H1 (cell line): ENCODE results near the gene RELN. TPM values are rescaled to one million over a fixed set of nuclear protein-coding genes. Genes with fewer than 3 reads are reported as not detected.

Experiments
- CTCF ChIA-PET: fragments of 300-600 bp; sonication (Branson Sonifier 250); formaldehyde crosslinking; loops from one replicate; lab custom pipeline; 2021; ENCODE audit not compliant: partially characterized antibody; lab: Charles Lee
- POLR2A ChIA-PET: fragments of 300-600 bp; sonication (Branson Sonifier 250); formaldehyde crosslinking; loops from one replicate; lab custom pipeline; 2021; ENCODE audit warnings: inconsistent platforms; ENCODE audit not compliant: partially characterized antibody; lab: Charles Lee
- DNase-seq, 2 experiments: peaks; one replicate each; pipeline versions ENCODE4 v3.0.0 to v3.0.0-alpha.2; 2010 to 2022; ENCODE audit warnings: low spot score in 2 of 2, low read depth in 1 of 2, mixed read lengths in 1 of 2
- FAIRE-seq: peaks from 2 replicates; lab custom pipeline; 2011; peaks lifted over from hg19 to GRCh38; lab: Jason Lieb, UNC
- H2AFZ ChIP-seq: 2 replicates; pipeline ENCODE4 v1.8.1; 2012; ENCODE audit warnings: low read length, inconsistent platforms
- H2AK5ac ChIP-seq: 2 replicates; pipeline ENCODE4 v1.6.1; 2013; ENCODE audit warnings: low read depth, low read length
- H2BK120ac ChIP-seq: replicated peaks from 2 replicates; pipeline ENCODE3; 2013; ENCODE audit warnings: low read depth, low read length, inconsistent platforms
- H2BK12ac ChIP-seq: 2 replicates; pipeline ENCODE4 v1.6.1; 2013; ENCODE audit warnings: low read depth, low read length
- H2BK15ac ChIP-seq: 2 replicates; pipeline ENCODE4 v1.6.1; 2013; ENCODE audit warnings: low read length
- H2BK20ac ChIP-seq: 2 replicates; pipeline ENCODE4 v1.6.1; 2013; ENCODE audit warnings: low read length
- H2BK5ac ChIP-seq: 2 replicates; pipeline ENCODE4 v1.6.1; 2013; ENCODE audit warnings: low read depth, low read length
- H3K14ac ChIP-seq: 2 replicates; pipeline ENCODE4 v1.6.1; 2013; ENCODE audit warnings: inconsistent platforms; ENCODE audit not compliant: insufficient read length
- H3K18ac ChIP-seq: 2 replicates; pipeline ENCODE4 v1.6.1; 2013; ENCODE audit warnings: low read length; ENCODE audit errors: extremely low read depth
- H3K23ac ChIP-seq: 2 replicates; pipeline ENCODE4 v1.6.1; 2013; ENCODE audit warnings: inconsistent platforms; ENCODE audit not compliant: insufficient read length
- H3K23me2 ChIP-seq: 2 replicates; pipeline ENCODE4 v1.6.1; 2013; ENCODE audit warnings: low read depth, low read length
- H3K27ac ChIP-seq: 2 replicates; pipeline ENCODE4 v1.6.1; 2011; ENCODE audit warnings: low read depth, low read length, inconsistent platforms
- H3K27me3 ChIP-seq, 4 experiments: replicated peaks in 1 of 4; 1 replicate in 1 of 4; 2 replicates in 3 of 4; pipeline versions ENCODE4 v1.6.1 to v1.8.1; 2011 to 2013; ENCODE audit warnings: low read length in 3 of 4, mild to moderate bottlenecking in 3 of 4, inconsistent platforms in 2 of 4, mixed read lengths in 2 of 4, moderate library complexity in 1 of 4; ENCODE audit not compliant: control insufficient read depth in 3 of 4, insufficient read depth in 3 of 4; ENCODE audit errors: extremely low read depth in 1 of 4
- H3K36me3 ChIP-seq, 4 experiments: 2 replicates each; pipeline versions ENCODE4 v1.6.1 to v1.8.1; 2011 to 2013; ENCODE audit warnings: mild to moderate bottlenecking in 4 of 4, low read length in 3 of 4, moderate library complexity in 2 of 4, control low read depth in 1 of 4, inconsistent platforms in 1 of 4; ENCODE audit not compliant: insufficient read depth in 4 of 4, control insufficient read depth in 2 of 4
- H3K4ac ChIP-seq: replicated peaks from 2 replicates; pipeline ENCODE3; 2013; ENCODE audit warnings: low read length, low read depth, mixed read lengths, inconsistent platforms; ENCODE audit not compliant: insufficient read length
- H3K4me1 ChIP-seq, 4 experiments: replicated peaks in 1 of 4; 1 replicate in 1 of 4; 2 replicates in 3 of 4; pipeline versions ENCODE4 v1.6.1 to v1.8.1; 2011 to 2013; ENCODE audit warnings: low read length in 3 of 4, inconsistent platforms in 2 of 4, mixed read lengths in 1 of 4; ENCODE audit not compliant: insufficient read depth in 4 of 4, control insufficient read depth in 3 of 4
- H3K4me2 ChIP-seq, 2 experiments: 2 replicates each; pipeline versions ENCODE4 v1.6.1 to v1.8.1; 2011 to 2013; ENCODE audit warnings: low read depth in 2 of 2, low read length in 2 of 2, control low read depth in 1 of 2, inconsistent platforms in 1 of 2, mild to moderate bottlenecking in 1 of 2; ENCODE audit not compliant: insufficient read depth in 1 of 2
- H3K4me3 ChIP-seq, 4 experiments: fragments of 200-600, 300-600 bp in 1 of 4; sonication (generic), shearing (Covaris generic), sonication (Bioruptor Twin) in 1 of 4; 2 replicates each; pipeline versions ENCODE4 v1.5.1 to v1.8.1; 2011 to 2016; ENCODE audit warnings: low read length in 4 of 4, low read depth in 3 of 4, control low read depth in 2 of 4, inconsistent platforms in 2 of 4, mild to moderate bottlenecking in 2 of 4, mixed read lengths in 1 of 4, moderate library complexity in 1 of 4; ENCODE audit not compliant: insufficient read depth in 2 of 4; ENCODE audit errors: extremely low read depth in 1 of 4
- H3K56ac ChIP-seq: replicated peaks from 2 replicates; pipeline ENCODE3; 2013; ENCODE audit warnings: low read depth, mild to moderate bottlenecking, mixed read lengths, low read length, inconsistent platforms; ENCODE audit not compliant: insufficient read length
- H3K79me1 ChIP-seq: 2 replicates; pipeline ENCODE4 v1.6.1; 2013; ENCODE audit warnings: low read depth, low read length, control low read depth
- H3K79me2 ChIP-seq, 2 experiments: 2 replicates each; pipeline versions ENCODE4 v1.6.1 to v1.8.1; 2012 to 2013; ENCODE audit warnings: low read length in 2 of 2, mild to moderate bottlenecking in 2 of 2, inconsistent platforms in 1 of 2; ENCODE audit not compliant: insufficient read depth in 2 of 2, control insufficient read depth in 1 of 2
- H3K9ac ChIP-seq, 4 experiments: replicated peaks in 1 of 4; 1 replicate in 1 of 4; 2 replicates in 3 of 4; pipeline versions ENCODE4 v1.6.1 to v1.8.1; 2011 to 2013; ENCODE audit warnings: low read depth in 3 of 4, low read length in 3 of 4, control low read depth in 2 of 4, mild to moderate bottlenecking in 2 of 4, moderate library complexity in 2 of 4, inconsistent platforms in 1 of 4; ENCODE audit errors: extremely low read depth in 1 of 4
- H3K9me3 ChIP-seq, 2 experiments: 2 replicates each; pipeline versions ENCODE4 v1.6.1 to v1.8.1; 2012 to 2013; ENCODE audit warnings: mild to moderate bottlenecking in 2 of 2, moderate library complexity in 2 of 2, control low read depth in 1 of 2, inconsistent platforms in 1 of 2, low read depth in 1 of 2, low read length in 1 of 2, mixed read lengths in 1 of 2; ENCODE audit not compliant: insufficient read depth in 2 of 2
- H4K20me1 ChIP-seq, 2 experiments: replicated peaks in 1 of 2; 2 replicates each; pipeline versions ENCODE3 to v1.8.1; 2011 to 2013; ENCODE audit warnings: inconsistent platforms in 2 of 2, low read length in 2 of 2, mild to moderate bottlenecking in 1 of 2; ENCODE audit not compliant: insufficient read depth in 2 of 2, control insufficient read depth in 1 of 2
- H4K5ac ChIP-seq: 2 replicates; pipeline ENCODE4 v1.6.1; 2013; ENCODE audit warnings: low read length, low read depth, mixed read lengths, inconsistent platforms; ENCODE audit not compliant: insufficient read length
- H4K8ac ChIP-seq: 2 replicates; pipeline ENCODE4 v1.8.0; 2013; ENCODE audit warnings: mild to moderate bottlenecking, moderate library complexity, low read length, inconsistent platforms; ENCODE audit not compliant: insufficient read depth; ENCODE audit errors: extremely low read depth
- H4K91ac ChIP-seq: replicated peaks from 2 replicates; pipeline ENCODE3; 2013; ENCODE audit warnings: low read length, mixed read lengths, inconsistent platforms; ENCODE audit not compliant: insufficient read length
- EP300 ChIP-seq, 2 experiments: IDR thresholded peaks; 1 replicate in 1 of 2; 2 replicates in 1 of 2; pipeline ENCODE4 v1.6.1; 2011 to 2012; ENCODE audit warnings: low read depth in 2 of 2, low read length in 2 of 2, mild to moderate bottlenecking in 2 of 2, borderline replicate concordance in 1 of 2, inconsistent platforms in 1 of 2, moderate library complexity in 1 of 2
- GABPA ChIP-seq: IDR thresholded peaks from 2 replicates; pipeline ENCODE4 v1.6.1; 2011; ENCODE audit warnings: mild to moderate bottlenecking, low read length, moderate library complexity, borderline replicate concordance; ENCODE audit not compliant: insufficient read depth
- GTF2F1 ChIP-seq: IDR thresholded peaks from 2 replicates; pipeline ENCODE4 v1.6.1; 2012; ENCODE audit warnings: low read depth, low read length, improper control_type of control experiment, borderline replicate concordance
- HDAC6 ChIP-seq: IDR thresholded peaks from one replicate; pipeline ENCODE4 v1.7.1; 2012; ENCODE audit warnings: low read depth, mild to moderate bottlenecking, inconsistent platforms, low read length, moderate library complexity
- JUN ChIP-seq: IDR thresholded peaks from 2 replicates; pipeline ENCODE4 v1.6.1; 2011; ENCODE audit warnings: low read depth, mild to moderate bottlenecking, improper control_type of control experiment, low read length
- KDM4A ChIP-seq: IDR thresholded peaks from one replicate; pipeline ENCODE4 v1.7.1; 2012; ENCODE audit warnings: low read depth, mild to moderate bottlenecking, moderate library complexity, low read length, inconsistent platforms; ENCODE audit not compliant: severe bottlenecking
- NANOG ChIP-seq: IDR thresholded peaks from 2 replicates; pipeline ENCODE4 v1.6.1; 2011; ENCODE audit warnings: low read length, low read depth, mild to moderate bottlenecking, inconsistent platforms; ENCODE audit not compliant: insufficient read depth, poor library complexity, severe bottlenecking
- TAF7 ChIP-seq: optimal IDR thresholded peaks from 2 replicates; pipeline ENCODE3; 2011; ENCODE audit warnings: low read depth, mild to moderate bottlenecking, inconsistent platforms, low read length, moderate library complexity, borderline replicate concordance
- TBP ChIP-seq: IDR thresholded peaks from 2 replicates; pipeline ENCODE4 v1.6.1; 2011; ENCODE audit warnings: low read depth, low read length, improper control_type of control experiment
- WGBS, 2 experiments: shearing (Covaris generic) in 1 of 2; methylation state at CpG; one replicate each; pipeline versions ENCODE4 v1.1.6 to v1.1.7; 2013 to 2015; ENCODE audit warnings: low lambda C conversion rate in 2 of 2, mixed read lengths in 2 of 2, inconsistent platforms in 1 of 2, low coverage in 1 of 2, missing lambda C conversion rate in 1 of 2; ENCODE audit not compliant: insufficient replicate concordance in 2 of 2, insufficient coverage in 1 of 2, insufficient read length in 1 of 2; ENCODE audit errors: extremely low coverage in 1 of 2, missing lambda C conversion rate in 1 of 2; 5-methylcytosine and 5-hydroxymethylcytosine counted together
- polyA plus RNA-seq, 7 experiments: library from polyadenylated mRNA; depleted of rRNA in 3 of 7; stranded (reverse) in 5 of 7; unstranded in 2 of 7; fragments of >200 nt in 5 of 7; fragments of 200-250 nt in 2 of 7; gene quantifications; 1 replicate in 5 of 7; 2 replicates in 1 of 7; 4 replicates in 1 of 7; pipeline versions ENCODE4 v1.2.1 to v1.2.3, GENCODE V29; 2011 to 2013; ENCODE audit warnings: missing spikeins in 2 of 7, mixed read lengths in 2 of 7
- total RNA-seq: library from RNA; stranded (reverse); fragmentation: NEBNext Ultra II Directional; extraction: Animal tissue kit (Norgen Biotek cat#: 25700); gene quantifications from 2 replicates; pipeline ENCODE4 v1.2.1, GENCODE V29; 2021
- TF ChIP-seq, protein P1 (sequence below): IDR thresholded peaks from 2 replicates; pipeline ENCODE4 v1.6.1; 2012; ENCODE audit warnings: low read length, inconsistent platforms

Gene RELN
- total and polyA plus RNA-seq, 2 of the 8 experiments (the other 6 are each of a cell fraction or from before 2014, with no cell fraction given), result 0.03 to 0.07 TPM

GRCh38 chr7:104010052-104010909 lies 20.8 kb upstream of the RELN start:
- Histone ChIP-seq H3K27ac (no peak overlapping the region), H3K4me1 (no peaks in the 10 kb centered on the region), H2BK15ac (no peak overlapping the region), H3K18ac (no peak overlapping the region), H3K56ac (no peak overlapping the region), H3K23ac (no peak overlapping the region), H2AFZ (peak overlapping the region; percentile 46; the same call in 1 of the 2 replicates), H2AK5ac (no peak overlapping the region), H2BK5ac (no peak overlapping the region), H2BK20ac (no peak overlapping the region), H3K4ac (no peak overlapping the region), H3K4me3 (no peak overlapping the region), H3K14ac (no peak overlapping the region), H3K79me1 (no peaks in the 10 kb centered on the region), H3K23me2 (no peaks in the 10 kb centered on the region), H2BK120ac (no peak overlapping the region), H3K9me3 (no peaks in the 10 kb centered on the region; a peak in 1 of 4 replicates), H3K27me3 (no peaks in the 10 kb centered on the region), H3K79me2 (no peaks in the 10 kb centered on the region), H3K9ac (no peak overlapping the region), H2BK12ac (no peak overlapping the region), H4K91ac (no peak overlapping the region), H3K36me3 (no peaks in the 10 kb centered on the region), H4K8ac (no peak overlapping the region), H4K5ac (no peak overlapping the region), H4K20me1 (no peaks in the 10 kb centered on the region), H3K4me2 (no peak overlapping the region)
- 94% methylated on average over 5 of the region's 5 CpGs; no CpG with 5 or more reads in 1 of the 2 experiments for WGBS, 2 experiments
- no peak for DNase-seq
- POLR2A ChIA-PET, result no interaction called here
- FAIRE-seq, result no peak
- CTCF ChIA-PET, result no interaction called here
- TF ChIP-seq JUN, result no peak
- TF ChIP-seq GTF2F1, result no peak
- no peak for TF ChIP-seq GABPA
- TF ChIP-seq, protein P1, sequence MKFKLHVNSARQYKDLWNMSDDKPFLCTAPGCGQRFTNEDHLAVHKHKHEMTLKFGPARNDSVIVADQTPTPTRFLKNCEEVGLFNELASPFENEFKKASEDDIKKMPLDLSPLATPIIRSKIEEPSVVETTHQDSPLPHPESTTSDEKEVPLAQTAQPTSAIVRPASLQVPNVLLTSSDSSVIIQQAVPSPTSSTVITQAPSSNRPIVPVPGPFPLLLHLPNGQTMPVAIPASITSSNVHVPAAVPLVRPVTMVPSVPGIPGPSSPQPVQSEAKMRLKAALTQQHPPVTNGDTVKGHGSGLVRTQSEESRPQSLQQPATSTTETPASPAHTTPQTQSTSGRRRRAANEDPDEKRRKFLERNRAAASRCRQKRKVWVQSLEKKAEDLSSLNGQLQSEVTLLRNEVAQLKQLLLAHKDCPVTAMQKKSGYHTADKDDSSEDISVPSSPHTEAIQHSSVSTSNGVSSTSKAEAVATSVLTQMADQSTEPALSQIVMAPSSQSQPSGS, result no peak
- no peak for TF ChIP-seq TBP
- TF ChIP-seq EP300 (IDR thresholded peaks at IDR 0.05; ENCODE audit: borderline replicate concordance in 1 of 2, low read depth in 2 of 2, low read length in 2 of 2), result no peak
- TF ChIP-seq NANOG, result no peak
- TF ChIP-seq KDM4A, result no peak
- no peak for TF ChIP-seq HDAC6
- no peak for TF ChIP-seq TAF7
